GM04504 (cell line): ENCODE results near the gene UGT1A5.

Experiments used
- DNase-seq: peaks from one replicate; pipeline ENCODE4 v3.0.0-alpha.2; 2012; ENCODE audit warnings: low read depth

The UGT1A5 gene

DNA sequence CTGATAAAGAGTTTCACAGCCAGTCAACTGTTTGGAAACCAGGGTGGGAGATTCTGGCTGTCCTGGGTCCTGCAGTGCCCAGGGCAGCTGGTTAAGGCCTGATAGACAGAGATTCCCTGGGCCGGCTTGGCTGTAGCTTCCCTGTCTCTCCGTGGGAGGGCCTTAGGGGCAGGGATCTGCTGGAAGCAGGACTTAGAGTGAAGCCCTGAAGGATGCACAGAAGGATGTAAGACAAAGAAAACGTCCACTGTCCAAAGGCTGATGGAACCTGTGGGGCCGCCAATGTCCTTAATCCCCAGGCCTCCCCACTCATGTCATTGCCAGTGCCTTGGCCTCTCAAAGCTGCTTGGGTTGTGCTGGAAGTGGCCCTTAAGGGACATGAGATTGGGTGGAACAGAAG, 98.4 kb downstream of the UGT1A5 start:
- DNase-seq, result no peak

DNA sequence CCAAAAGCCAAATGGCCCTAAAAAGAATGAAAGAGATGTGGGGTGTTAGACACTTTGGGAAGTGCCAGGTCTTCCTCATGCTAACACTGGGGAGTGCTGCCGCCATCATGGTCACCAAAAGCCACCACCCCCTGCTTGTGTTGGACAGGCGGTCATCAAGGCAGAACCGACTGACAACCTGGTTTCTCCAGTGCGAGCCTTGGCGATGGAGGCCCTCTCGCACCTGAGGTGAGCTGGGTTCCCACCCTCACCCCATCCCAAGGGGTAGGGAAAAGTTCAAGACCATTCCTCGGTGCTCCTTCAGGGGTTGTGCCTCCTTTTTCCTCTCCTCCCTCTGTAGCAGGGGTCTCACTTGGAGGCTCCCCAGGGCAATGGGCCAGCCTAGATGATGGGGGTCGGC, 99.0 kb downstream of the UGT1A5 start:
- DNase-seq, result no peak

DNA sequence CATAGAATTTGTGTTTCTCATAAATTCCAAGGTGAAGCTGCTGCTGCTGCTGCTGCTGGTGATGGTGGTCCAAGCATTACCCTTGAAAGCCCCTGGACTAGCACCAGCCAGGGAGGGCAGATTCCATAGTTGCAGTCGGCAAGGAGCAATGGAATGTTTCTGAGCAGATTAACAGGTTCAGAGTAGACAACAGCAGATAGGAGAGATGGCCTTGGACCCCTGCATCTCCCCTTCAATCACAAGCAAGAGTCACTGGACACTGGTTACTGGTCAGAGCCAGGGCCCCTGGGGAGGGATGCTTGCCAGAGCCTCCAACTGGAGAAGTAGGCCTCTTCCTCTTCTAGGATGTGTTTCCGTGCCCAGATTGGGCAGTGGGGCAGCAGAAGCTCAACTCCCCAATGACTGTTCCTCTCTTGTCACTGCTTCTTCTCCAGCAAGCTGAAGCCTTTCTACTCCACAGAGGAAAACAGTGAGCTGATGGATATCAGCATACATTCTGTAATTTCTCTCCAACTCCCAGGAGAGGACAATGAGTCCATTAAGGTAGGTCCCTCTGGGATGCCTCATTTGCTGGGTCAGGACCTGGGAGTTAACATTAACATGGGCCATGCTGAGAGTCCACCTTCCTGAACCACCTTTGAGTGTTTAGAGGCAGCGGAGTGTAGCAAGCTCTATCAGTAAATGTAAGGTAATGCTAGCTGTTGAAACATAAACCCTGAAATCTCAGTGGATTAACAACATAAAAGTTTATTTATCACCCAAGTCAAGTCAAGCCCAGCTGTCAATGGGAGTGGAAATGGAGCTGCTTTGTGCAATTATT, 100.7 kb downstream of the UGT1A5 start:
- no peak for DNase-seq

DNA sequence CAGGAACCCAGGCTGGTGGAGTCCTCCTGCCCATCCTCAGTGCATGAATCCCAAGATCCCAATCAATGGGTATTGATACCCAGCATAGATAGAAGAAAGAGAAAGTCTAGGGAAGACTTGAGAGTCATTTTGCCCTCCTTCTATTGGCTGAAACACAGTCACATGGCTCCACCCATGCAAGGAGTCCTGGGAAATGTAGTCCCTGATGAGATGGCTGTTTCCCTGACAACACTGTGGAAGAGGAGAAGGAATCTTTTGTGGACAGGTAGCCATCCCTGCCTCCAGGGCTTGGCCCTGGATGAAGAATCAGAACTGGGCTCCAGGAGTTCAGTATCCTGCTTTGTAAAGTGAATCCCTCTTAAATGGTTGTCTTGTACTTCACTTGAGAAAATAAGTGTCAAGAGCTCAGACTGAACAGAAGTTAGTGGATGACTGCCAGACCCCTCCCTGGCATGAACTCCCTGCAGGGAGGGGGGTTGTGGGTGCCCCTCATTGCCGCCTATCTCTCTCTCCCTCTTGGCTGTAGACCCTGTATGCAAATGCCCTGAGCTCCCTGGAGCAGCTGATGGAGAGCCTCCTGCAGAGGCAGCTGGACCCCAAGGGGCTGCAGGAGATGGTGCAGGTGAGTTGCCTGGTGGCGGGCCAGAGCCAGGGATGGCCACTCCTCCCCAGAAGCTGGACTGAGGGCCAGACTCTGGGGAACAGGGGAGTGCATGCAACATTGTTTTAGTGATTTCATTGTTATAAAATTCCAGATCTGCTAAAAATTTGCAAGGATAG, 101.5 kb downstream of the UGT1A5 start:
- DNase-seq, result no peak

DNA sequence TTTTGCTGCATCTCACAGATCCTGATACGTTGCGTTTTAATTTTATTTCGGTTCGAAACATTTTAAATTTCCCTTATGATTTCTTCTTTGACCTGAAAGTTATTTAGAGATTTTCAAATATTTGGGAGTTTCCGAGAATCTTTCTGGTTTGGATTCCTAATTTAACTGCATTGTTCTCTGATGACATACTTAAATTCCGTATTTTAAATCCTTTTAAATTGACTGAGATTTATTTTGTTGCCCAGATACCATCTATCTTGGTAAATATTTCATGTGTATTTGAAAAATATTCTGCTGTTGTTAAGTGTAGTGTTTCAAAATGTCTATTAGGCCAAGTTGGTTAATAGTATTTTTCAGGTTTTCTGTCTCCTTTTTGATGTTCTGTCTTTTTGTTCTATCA, 103.2 kb downstream of the UGT1A5 start:
- no peak for DNase-seq

DNA sequence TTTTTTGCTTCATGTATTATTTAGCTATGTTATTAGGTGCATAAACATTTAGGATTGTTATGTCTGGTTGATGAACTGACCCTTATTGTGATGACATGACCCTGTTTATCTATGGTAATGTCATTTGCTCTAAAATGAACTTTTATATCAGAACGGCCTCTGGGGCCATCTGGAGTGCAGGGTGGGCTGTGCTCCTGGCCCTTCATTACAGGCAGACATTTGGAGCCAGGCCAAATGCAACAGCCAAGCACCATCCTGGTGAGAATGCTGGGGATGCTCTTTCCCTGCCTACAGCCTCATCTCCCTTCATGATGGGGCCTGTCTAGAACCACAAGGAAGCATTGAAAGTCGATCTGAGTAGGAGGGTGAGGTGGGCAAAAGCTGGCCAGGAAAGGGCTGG, 103.6 kb downstream of the UGT1A5 start:
- no peak for DNase-seq

DNA sequence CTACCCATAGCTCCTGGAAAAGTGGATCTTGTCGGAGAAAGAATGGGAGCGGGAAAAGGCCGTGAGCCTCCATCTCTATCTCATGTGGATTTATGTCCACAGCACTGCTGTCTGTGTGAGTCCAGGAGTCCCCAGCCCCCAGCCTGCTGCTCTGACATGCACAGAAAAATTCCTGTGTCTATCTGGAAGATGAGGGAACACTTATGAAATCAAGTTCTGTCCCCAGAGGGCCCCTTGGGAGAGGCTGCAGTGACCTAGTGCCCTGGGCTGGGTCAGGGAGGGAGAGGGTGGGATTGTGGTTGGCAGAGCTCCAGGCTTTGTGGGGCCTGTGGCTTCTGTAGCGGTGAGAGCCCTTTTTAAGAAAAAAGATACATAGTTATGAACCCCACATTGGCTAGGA, 104.1 kb downstream of the UGT1A5 start:
- no peak for DNase-seq

DNA sequence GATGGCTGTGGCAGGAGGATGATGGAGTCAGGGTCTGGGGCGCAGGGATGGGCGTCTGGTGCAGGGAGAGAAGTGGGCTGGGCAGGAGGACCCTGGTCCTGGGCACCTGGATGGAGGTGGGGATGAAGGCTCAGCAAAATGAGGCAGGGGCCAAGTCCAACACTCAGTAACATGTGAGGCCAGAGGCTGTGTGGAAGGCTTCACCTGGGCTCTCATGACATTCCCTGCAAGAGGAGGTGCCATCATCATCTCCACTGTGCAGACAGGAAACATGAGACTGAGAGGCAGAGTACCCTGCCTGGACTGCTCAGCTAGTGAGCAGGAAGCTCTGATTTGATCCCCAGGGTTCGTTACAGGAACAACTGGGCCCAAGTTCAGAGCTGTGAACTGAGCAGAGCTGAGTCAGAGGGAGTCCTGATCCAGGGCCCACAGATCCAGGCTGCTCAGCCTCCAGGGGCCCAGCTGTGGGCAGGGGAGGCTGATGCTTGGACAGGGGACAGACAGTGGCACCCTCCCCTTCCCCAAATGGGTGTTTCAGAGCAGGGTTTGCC, 104.7 kb downstream of the UGT1A5 start:
- DNase-seq, result no peak

DNA sequence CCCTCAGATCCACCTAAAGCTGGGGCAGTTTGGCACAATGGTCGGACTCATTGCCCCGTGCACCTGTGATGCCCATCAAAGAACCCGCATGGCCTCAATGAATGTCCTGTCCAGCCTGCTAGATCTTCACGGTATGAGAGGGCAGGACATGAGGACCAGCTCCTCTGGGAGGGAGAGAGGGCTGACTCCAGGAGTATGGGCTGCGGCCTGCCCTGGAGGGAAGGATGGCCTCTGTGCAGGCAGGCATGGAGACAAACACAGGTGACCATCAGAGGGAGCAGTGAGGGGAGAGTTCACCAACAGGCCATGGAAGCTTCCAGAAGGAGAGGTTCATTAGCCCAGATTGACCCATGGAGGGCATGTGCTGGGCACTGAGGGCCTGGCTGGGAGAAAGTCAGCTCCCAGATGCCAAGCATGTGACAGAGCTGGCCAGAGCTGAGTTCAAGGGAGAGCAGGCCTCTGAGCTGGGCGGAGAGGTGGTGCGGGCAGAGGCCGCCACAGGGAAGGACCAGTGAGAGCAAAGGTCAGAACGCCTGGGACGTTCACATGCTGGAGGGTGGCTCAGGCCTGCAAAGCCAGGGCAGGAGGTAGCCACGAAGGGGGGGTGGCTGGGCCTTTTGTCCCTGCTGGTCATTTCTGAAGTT, 105.4 kb downstream of the UGT1A5 start:
- DNase-seq, result no peak

DNA sequence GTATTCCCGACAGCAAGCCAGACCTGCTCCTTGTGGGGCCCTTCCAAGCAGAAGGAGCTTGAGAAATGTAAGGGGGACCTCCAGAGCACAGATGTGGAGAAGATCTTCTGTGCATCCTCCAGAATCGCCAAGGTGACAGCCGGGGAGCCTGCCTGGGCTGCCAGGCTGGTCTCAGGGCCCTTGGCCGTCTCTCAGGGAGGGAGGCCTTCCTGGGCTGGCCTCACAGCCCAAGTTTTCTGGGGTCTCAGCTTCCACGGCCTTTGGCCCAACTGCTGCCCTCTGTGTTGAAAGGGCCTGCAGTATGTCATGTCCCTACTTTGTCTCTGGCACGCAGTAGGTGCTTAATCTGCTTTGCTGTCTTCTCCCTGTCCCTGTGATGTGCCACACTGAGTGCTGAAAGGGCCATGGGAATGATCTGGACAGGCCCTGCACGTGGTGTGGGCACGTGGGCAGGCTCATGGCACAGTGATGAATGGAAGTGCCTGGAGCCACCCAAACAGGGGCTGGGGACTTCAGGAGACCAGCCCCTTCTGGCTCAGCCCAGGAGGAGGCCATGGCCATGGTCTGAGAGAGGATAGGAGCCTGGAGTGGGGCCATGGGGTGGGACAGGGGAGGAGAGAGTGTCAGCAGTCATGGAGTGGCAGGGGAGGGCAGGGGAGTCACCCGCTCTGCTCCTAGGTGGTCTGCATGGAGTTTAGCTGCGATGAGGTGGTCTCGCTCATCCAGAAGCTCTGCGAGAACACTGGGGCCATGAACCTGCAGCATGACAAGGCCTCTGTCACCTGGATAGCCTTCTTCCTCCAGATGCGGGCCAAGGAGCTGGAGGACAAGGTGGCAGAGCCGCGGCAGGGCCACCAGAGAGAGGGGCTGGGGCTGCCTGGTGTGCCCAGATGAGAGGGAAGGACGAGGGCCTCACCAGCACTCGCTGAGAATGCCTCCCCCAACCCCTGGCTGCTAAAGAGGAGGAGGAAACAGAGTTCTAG, 106.2 kb downstream of the UGT1A5 start:
- DNase-seq, result no peak

DNA sequence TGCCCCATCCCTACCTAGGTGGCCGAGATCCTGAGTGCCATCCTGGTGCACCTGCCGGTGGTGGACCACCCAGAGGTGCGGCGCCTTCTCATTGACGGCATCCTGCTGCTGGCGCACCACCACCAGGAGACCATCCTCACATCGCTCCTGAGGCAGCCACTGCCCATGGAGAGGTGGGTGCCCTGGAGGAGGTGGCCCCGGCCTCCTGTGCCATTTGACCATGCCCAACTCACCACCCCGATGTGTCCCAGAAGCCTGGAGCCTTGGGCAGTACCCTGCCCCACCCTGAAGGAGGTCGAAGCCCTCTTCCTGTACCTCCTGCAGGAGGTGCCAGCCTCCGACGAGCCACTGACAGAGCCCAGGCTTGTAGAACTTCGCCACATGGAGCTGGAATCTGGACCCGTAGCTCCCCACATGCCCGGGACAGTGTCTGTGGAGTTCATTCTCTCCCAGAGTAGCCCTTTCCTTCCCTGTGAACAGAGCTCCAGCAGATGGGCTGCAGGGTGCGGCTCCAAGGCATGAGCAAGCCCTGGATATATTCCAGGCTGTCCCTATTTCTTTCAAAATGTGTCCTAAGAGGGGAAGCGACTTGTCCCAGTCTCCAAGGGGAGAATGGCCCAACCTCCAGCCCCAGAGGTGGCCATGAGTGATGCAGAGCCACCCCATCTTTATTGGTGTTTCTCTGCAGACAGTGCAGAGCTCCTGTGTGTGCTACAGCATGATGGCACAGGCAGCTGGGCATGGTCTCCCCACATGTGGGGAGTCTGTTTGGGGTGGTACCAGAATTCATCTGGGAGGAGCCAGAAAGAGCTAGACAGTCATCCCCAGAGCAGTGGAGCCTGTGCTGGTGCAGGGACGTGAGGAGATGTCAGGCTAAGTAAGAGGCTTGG, 107.4 kb downstream of the UGT1A5 start:
- no peak for DNase-seq

DNA sequence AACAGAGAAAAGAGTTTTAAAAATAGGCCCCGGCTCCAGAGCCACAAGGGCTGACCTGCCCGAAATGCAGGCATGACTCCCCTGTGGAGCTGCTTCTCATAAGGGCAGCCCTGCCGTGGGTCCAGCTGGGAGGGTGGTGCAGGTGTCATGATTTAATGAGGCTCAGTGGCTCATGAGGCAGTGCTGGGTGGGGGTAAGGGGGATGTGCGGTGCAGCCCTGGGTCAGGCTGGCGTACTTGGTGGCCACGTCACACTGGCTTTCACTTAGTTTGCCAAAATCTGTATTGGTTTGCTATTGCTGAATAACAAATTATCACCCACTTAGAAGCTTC, 108.0 kb downstream of the UGT1A5 start:
- no peak for DNase-seq

DNA sequence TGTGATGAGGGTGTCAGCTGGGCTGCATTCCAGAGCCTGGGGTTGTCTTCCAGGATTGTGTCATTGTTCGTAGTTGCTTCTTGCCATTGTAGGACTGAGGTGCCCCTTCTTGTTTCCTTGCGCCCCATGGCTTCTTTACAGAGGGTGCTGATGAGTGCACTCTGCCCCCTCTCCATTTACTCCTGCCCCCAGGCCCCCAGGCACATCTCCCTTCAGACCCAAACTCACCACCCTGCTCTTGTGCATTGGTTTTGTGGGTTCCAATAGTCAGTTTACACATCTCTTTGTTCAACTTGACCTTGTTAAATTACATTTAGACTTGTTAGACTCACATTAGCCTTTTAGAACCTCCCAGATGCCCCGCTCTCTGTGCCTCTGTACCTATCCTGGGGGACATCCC, 108.5 kb downstream of the UGT1A5 start:
- no peak for DNase-seq

DNA sequence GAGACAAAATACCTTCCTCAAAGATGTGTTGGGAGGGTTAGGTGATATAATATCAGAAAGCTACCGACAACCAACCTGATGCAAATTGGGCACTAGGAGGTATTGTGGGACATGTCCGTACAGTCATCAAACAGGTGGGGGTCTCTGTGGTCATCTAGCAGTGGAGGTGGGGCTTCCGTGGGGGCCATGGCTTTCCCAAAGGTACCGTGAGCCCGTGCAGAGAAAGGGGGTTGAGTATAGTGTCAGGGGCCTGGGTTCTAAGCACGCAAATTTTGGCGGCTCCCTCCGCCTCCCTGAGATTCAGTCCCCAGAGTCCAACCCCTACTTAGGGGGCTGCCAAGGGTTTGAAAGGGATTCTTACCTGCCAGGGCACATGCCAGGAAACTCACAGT, 109.0 kb downstream of the UGT1A5 start:
- no peak for DNase-seq

DNA sequence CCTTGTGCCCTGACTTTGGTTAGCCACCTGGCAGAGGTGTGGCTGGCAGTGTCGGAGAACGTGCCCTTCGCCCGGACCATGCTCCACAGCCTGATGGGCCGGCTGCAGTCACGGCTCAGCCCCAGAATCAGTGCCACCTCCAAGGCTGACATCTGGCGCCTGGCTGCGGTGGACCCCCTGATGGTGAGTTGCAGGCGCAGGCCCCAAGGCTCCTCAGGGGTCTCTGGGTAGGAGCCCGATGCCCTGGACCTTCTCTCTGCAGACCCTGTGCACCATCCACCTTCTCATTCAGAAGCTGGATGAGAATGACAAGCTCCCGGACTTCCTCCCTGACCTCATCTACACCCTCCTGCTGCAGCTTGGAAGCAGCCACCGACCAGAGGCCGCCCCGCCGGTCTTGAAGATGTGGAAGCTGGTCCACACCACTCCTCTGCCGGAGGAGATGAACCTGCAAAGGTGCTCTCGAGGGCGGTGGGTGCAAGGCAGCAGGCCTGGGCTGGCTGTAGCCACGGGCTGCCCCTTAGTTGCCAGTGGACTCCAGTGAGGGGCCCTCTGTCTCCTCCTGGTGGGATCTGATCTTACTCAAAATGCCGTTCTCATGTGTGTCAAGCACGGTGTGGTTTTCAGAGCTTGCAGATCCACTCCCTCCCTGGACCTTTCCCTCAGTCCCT, 109.5 kb downstream of the UGT1A5 start:
- no peak for DNase-seq
